HG02870 (cell line): ENCODE results near the gene HMGCS2.
"Not testable (repeated sequence)": the region's sequence is repeated elsewhere in the genome, so short reads cannot be mapped to it uniquely, and the experiment has no call there.

Experiments used
- ATAC-seq: cut with Tn5 transposase; IDR thresholded peaks from one replicate; pipeline ENCODE4 v1.9.1; 2021; ENCODE audit warnings: mild to moderate bottlenecking, moderate library complexity; ENCODE audit not compliant: unreplicated experiment

HMGCS2 gene

GRCh38 chr1:119732465-119733168 is 36.1 kb downstream of the HMGCS2 start:
- no peak for ATAC-seq

- ATAC-seq = no peak
Measured at GRCh38 chr1:119731741-119732430, 36.8 kb downstream of the HMGCS2 start.

- no peak for ATAC-seq
Measured at GRCh38 chr1:119731060-119731459, 37.6 kb downstream of the HMGCS2 start.

- no peak for ATAC-seq
Measured at GRCh38 chr1:119729044-119729443, 39.7 kb downstream of the HMGCS2 start.

- no peak for ATAC-seq
Measured at GRCh38 chr1:119727991-119728390, 40.7 kb downstream of the HMGCS2 start.

- ATAC-seq = no peak
Measured at GRCh38 chr1:119725626-119726025, 43.1 kb downstream of the HMGCS2 start.

- ATAC-seq = no peak
Measured at GRCh38 chr1:119724611-119725218, 44.0 kb downstream of the HMGCS2 start.

- no peak for ATAC-seq
Measured at GRCh38 chr1:119721896-119722295, 46.8 kb downstream of the HMGCS2 start.

- no peak for ATAC-seq
Measured at GRCh38 chr1:119720866-119721440, 47.8 kb downstream of the HMGCS2 start.

GRCh38 chr1:119718972-119719371 is 49.7 kb downstream of the HMGCS2 start:
- ATAC-seq = no peak

- ATAC-seq = no peak
Measured at GRCh38 chr1:119718409-119718808, 50.3 kb downstream of the HMGCS2 start.

GRCh38 chr1:119715542-119715941 is 53.2 kb downstream of the HMGCS2 start:
- no peak for ATAC-seq

GRCh38 chr1:119714583-119714982 is 54.1 kb downstream of the HMGCS2 start:
- no peak for ATAC-seq

GRCh38 chr1:119713749-119714456 is 54.8 kb downstream of the HMGCS2 start:
- ATAC-seq = no peak

GRCh38 chr1:119713039-119713748 is 55.5 kb downstream of the HMGCS2 start:
- ATAC-seq = no peak

GRCh38 chr1:119712342-119713038 is 56.2 kb downstream of the HMGCS2 start:
- peak; percentile 16 for ATAC-seq

- peak; percentile 84 for ATAC-seq
Measured at GRCh38 chr1:119711804-119712341, 56.8 kb downstream of the HMGCS2 start, which contains the start of gene PHGDH. Gene PHGDH, plus strand, starts transcription at chr1:119711934. Its CDS starts 89 bp downstream, at chr1:119712023.

GRCh38 chr1:119711356-119711803 is 57.3 kb downstream of the HMGCS2 start:
- ATAC-seq = not testable (repeated sequence)

GRCh38 chr1:119706599-119706998 is 62.1 kb downstream of the HMGCS2 start:
- ATAC-seq = not testable (repeated sequence)
